ENCODE results near the gene ARHGAP15.
A peak's percentile ranks its signal among the peaks of the same experiment; 100 is the strongest.

Gene ARHGAP15

GRCh38 chr2:143354050-143354750 is 225.0 kb downstream of the ARHGAP15 start:
- no peak for DNase-seq

GRCh38 chr2:143355870-143356269 is 226.7 kb downstream of the ARHGAP15 start:
- no peak for DNase-seq

GRCh38 chr2:143356336-143356735 is 227.1 kb downstream of the ARHGAP15 start:
- no peak for DNase-seq

DNA sequence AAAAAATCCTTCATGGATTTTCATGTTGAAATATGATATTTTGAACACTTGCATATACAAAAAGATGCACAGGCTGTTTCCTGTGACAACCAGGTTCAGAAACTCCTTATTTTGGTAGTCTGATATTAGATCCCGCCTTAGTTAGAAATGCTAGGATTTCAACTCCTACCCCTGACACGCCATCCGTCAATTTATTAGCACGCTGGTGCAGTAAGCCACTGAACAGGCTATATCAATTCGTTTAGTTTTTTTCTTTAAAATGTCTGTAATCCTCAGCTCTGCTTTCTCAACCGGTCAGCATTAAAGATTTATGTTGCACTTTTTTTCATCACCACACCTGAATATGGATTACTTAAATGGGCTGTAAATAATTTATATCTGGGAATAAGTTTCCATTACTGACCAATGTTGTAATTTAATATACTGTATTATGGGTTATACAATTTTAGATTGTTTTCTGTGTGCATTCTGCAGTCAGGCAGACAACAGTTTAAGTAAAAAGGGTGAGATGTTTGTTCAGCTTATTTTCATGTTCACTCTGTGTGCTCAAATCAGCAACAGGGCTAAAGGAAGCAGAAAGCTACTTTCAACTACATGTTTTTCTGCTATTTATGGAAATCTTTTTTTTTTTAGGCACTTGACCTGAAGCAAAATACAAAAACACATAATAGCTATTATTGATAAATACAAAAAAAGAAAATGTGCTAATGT is 227.7 kb downstream of the ARHGAP15 start:
- DNase-seq: no peak

DNA sequence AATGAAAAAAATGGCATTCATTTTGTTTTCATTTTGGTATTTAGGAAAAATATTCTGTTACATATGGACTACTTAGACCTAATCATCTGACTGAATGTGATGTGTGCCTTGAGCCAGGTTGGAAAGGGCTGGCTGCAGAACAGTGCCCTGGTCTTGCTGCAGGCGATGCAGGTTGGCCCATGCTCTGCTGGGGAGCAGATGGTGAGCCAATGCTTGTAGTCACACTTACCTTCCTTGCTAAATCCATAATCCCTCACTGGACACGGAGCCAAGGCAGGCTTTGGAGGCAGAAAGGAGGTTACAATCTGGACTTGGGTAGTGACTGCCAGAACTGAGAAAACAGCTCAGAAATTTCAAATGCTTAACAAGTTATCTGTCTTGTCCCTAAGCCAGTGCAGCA is 228.7 kb downstream of the ARHGAP15 start:
- DNase-seq: no peak

DNA sequence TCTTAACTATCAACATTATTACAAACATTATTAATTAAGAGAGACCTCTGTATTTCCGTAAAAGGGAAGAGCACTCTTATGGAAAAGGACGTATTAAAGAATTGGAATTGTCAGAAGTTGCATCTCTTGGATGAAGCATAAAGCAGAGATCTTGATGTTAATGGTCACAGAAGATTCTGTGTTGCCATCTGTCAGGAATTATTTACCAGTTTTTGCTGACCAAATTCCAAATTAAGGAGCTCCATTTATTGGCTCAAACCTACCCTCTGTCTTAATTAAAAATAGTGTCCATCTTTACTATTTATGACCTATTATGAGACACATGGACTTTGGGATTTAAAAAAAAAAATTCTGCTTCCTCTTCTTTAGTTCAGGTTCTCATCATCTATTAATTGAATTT is 232.1 kb downstream of the ARHGAP15 start:
- DNase-seq: no peak

GRCh38 chr2:143371616-143372015 is 242.4 kb downstream of the ARHGAP15 start:
- no peak for DNase-seq

DNA sequence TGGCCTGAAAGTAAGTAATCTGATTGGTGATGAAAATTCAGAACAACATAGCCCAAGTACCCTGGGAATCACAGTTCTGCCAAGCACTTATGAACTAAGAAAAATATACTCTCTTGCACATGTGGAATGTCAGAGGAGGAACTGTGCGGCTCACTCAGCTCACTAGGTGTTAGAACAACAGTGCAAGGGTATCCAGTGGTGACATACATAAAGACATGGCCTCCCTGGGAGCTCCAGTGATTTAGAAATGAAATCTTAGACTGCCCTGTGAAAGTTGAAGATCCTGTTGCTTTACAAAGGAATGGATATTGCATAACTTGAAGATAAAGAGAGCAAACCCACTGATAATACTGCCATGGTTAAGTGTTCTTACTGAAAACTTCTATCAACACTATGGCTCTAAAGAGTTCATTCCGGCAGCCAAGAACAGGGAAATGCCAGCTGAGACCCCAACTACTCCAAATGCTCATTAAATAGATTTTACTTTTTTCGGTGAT is 246.2 kb downstream of the ARHGAP15 start:
- no peak for DNase-seq

DNA sequence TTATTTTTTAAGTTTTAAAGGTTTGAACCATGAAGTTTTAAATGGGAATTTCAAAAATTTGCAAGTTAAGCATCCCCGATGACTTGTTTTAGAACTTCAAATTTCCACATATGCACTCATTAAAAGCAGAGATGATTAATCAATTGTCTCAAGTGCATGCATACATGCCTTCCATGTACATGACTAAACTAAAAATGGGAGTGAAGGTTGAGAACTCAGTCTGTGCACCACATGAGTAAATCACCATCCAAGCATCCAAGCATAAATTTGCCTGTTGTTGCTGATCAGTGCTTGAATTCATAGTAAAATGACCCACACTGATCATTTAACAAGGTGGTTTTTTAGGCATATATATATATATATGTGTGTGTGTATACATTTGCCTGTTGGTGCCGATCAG is 249.8 kb downstream of the ARHGAP15 start:
- DNase-seq: no peak

- no peak for DNase-seq
Observed at GRCh38 chr2:143379955-143380354, 250.7 kb downstream of the ARHGAP15 start.

DNA sequence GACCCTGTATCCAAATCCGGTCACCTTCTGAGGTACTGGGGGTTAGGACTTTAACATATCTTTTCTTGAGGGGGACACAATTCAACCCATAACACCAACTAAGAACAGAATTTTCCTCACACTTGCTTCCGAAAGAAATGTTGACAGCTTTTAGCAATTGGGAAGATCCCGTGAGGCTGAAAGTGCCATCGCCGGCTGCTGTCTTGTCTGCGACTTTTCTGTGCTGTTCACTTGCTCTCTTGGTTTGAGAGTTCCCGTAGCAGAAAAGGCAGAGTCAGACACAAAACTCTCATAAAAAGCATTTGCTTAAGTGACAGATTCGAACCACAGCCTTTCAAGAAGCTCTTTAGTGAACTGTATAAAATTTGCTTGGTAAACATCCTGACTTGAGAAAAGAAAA is 253.4 kb downstream of the ARHGAP15 start:
- DNase-seq: no peak

DNA sequence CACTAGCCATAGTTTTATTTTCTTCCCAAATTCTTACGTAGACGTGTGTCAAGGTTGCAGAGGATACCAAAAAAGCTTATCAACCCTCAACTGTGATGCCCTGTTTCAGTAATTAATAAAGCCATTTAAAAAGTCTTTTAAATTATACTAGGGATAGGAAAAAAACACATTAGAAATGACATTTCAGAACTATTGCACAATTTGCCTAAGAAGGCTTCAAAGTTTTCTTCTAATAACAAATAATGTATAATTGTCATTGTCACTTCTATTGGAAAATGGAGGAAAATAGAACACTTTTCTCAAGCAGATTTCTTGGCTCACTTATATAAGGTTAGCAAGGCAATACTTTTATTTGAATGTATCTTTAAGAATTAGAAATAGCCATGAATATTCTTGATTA is 253.8 kb downstream of the ARHGAP15 start:
- no peak for DNase-seq

DNA sequence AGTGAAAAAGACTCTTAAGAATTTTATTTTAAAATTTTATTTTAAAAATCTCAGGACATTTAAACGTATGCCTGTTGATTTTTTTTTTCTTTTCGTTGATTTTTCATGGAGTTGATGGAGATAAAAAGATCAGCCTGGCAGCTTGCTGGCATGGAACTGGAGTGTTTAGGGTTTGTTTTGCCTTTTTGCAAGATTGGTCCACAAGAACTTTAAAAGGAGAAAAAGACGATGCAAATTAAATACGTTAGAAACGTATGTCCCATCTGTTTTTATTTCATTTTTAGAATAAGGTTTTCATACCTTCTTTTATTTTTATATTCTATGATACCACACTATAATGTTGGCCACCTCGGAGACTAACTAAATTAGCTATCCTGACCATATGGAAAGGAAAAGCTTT is 254.9 kb downstream of the ARHGAP15 start:
- no peak for DNase-seq

GRCh38 chr2:143390171-143390570 is 261.0 kb downstream of the ARHGAP15 start:
- no peak for DNase-seq

- no peak for DNase-seq
Observed at GRCh38 chr2:143392358-143392757, 263.1 kb downstream of the ARHGAP15 start.

DNA sequence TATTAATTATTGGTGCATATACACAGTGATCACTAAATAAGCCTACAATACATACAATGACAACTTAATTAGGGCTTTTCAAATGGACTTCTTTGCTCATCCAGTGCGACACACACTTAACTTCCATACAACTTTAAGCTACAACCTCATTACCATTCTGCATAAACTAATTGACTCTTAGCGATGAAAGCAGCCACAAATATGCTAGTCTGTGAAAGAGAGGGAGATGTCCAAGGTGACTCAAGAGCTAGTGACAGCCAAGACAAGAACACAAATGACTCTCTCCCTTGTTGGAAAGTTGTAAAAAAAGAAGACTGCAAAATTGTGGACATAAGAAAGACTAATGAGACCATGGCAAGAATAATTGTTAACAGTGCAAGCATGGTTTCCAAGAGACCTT is 264.8 kb downstream of the ARHGAP15 start:
- no peak for DNase-seq

- no peak for DNase-seq
Observed at GRCh38 chr2:143397884-143398614, 268.8 kb downstream of the ARHGAP15 start.

DNA sequence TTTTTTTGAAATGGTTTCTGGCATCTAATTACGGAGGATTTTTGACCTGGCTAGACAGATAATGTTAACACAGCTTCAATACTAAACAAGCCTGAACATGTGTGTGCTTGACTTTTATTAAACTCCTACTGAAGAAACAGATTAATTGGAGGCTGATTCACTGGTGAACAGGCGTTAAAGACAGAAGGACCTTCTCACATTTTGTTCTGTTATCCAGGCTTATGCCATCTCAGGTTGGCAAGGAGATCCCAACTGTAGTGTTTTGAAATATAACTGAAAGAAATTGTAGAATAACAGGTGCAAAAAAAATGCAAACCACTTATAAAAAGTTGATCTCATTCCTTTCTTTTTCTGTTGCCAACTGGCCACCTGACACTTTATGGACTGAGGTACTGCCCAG is 269.6 kb downstream of the ARHGAP15 start:
- DNase-seq: peak; percentile 43

DNA sequence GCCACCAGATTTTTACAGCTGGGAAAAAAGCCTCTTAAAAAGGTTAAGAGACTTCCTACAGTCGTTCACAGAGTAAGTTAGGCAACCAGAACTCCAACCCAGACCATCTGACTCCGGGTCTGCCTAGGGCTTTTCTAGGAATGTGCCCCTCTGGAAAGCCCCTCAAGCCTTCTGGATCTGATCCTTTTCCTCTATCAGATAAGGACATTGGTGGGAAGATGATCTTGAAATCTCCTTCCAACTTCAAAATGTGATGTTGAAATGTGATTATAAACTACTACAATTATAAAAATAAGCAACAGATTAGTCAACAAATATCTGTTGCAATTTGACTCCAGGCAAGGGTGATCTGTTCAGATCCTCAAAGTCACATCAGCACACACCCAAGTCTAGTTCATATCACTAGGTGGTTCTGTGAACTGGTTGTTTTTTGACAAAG is 270.4 kb downstream of the ARHGAP15 start:
- DNase-seq: no peak

DNA sequence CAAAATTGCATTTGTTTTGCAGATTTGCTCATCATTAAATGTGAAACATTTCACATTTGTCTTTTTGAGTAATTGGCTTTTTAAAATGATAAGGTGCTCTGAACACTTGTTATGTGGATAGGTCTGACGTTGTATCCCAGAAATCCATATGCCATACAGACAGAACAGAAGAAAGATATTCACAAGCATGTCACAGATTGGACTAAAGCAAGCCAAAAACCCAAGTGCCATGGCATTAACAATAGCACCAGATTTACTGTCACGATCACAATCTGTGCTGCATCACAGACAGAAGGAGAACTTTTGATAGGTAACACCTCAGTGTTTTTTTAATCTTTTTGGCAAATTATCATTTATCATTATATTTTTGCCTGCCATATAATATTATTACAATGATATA is 272.6 kb downstream of the ARHGAP15 start:
- DNase-seq: no peak

DNA sequence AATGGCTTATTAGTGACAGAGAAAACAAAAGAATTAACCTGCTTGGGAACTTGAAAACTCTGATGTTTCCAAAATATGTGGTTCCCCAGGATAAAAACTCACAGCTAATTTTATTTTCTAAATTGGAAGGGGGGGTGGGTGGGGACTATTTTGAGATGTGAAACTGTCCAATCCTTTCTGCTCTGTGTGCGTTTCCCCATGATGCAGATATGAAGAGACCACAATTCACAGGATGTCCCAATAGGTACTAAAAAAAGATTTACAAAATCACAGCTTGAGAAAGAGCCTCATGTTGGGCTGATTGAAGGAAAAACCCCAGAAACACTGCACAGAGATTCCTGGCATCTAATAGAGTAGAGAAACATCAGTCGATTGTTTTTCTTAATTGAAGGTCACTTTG is 273.2 kb downstream of the ARHGAP15 start:
- no peak for DNase-seq

- DNase-seq: no peak
Observed at GRCh38 chr2:143410082-143410897, 281.1 kb downstream of the ARHGAP15 start.

DNA sequence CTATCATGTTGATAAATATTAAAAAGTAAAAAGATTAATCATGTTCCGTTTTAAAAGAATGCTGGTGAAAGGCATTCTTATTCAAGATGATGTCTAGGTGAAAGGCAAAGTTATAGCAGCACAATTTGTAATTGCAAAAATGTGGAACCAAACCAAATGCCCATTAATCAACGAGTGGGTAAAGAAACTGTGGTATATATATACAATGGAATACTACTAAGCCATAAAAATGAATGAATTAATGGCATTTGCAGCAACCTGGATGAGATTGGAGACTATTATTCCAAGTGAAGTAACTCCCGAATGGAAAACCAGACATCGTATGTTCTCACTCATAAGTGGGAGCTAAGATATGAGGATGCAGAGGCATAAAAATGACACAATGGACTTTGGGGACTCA is 286.4 kb downstream of the ARHGAP15 start:
- DNase-seq: no peak

Data from DMS153 (cell line).